Measurements from ENCODE around the gene BIRC6. TPM values are rescaled to one million over a fixed set of nuclear protein-coding genes. Genes with fewer than 3 reads are reported as not detected.

Gene BIRC6
- polyA plus RNA-seq, 1 experiment, result 53.7 TPM

DNA sequence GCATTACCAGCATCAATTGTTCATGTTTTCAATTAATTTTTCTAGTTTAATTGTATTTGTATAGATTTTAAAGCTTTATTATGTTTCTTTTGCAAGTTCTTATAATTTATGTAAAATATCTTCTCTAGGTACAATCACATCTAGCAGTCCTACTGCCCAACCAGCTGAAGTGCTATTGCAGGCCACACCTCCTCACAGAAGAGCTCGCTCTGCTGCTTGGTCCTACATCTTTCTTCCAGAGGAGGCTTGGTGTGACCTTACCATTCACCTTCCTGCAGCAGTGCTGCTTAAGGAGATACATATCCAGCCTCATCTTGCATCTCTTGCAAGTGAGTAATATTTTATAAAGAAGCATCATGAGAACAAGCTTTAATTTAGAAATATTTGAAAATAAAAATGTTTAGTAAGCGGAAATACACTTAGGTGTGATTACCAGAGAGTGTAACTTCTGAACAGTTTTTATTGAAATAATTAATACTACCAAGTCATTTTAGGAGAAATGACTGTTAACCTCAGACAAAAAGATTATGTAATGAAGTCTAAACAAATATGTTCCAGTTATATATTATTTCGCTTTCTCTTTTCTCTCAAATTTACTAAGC is 148.2 kb downstream of the BIRC6 start:
- peaks cover 5% of the 10 kb centered on the region for H3K36me3 ChIP-seq (ENCODE audit: control insufficient read depth, insufficient read depth, low read length)
- TF ChIP-seq, protein P1, sequence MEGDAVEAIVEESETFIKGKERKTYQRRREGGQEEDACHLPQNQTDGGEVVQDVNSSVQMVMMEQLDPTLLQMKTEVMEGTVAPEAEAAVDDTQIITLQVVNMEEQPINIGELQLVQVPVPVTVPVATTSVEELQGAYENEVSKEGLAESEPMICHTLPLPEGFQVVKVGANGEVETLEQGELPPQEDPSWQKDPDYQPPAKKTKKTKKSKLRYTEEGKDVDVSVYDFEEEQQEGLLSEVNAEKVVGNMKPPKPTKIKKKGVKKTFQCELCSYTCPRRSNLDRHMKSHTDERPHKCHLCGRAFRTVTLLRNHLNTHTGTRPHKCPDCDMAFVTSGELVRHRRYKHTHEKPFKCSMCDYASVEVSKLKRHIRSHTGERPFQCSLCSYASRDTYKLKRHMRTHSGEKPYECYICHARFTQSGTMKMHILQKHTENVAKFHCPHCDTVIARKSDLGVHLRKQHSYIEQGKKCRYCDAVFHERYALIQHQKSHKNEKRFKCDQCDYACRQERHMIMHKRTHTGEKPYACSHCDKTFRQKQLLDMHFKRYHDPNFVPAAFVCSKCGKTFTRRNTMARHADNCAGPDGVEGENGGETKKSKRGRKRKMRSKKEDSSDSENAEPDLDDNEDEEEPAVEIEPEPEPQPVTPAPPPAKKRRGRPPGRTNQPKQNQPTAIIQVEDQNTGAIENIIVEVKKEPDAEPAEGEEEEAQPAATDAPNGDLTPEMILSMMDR (IDR thresholded peaks at IDR 0.05; ENCODE audit: insufficient read depth, low read depth, low read length), result no peak
- no peak for DNase-seq (ENCODE audit: low read depth)
- no peaks in the 10 kb centered on the region for H3K27me3 ChIP-seq (ENCODE audit: control insufficient read depth, insufficient read depth, low read length)
- CTCF ChIA-PET, result interaction anchor here (1.3 kb wide), 1 partner anchor 12 kb away, joined by 3 read pairs; no protein-coding TSS in a partner anchor
- POLR2A ChIA-PET, result interaction anchor here (0.6 kb wide), 1 partner anchor 338 kb away, joined by 3 read pairs; no protein-coding TSS in a partner anchor
- no peak overlapping the region for H3K4me3 ChIP-seq (ENCODE audit: low read depth, low read length)

DNA sequence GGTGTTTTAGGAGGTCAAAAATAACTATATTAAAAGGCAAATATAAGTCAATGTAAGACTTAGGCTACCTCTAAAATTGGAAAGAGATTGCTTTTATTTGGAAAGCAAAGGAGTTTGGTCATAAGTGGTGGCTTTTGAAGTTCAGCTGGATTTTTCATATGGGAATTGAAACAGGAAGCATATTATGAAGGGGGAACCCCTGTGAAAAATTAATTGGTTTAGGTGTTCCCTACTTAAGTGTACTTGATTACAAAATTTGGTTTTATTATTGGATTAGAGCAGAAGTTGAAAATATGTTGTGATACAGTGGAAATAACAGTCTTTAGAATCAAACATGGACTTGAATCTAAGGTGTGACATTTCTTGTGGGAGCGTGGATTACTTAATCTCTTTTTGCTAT is 149.6 kb downstream of the BIRC6 start:
- no peaks in the 10 kb centered on the region for H3K27me3 ChIP-seq (ENCODE audit: control insufficient read depth, insufficient read depth, low read length)
- H3K4me3 ChIP-seq (ENCODE audit: low read depth, low read length), result no peak overlapping the region
- DNase-seq (ENCODE audit: low read depth), result no peak
- peaks cover 5% of the 10 kb centered on the region for H3K36me3 ChIP-seq (ENCODE audit: control insufficient read depth, insufficient read depth, low read length)
- POLR2A ChIA-PET, result no interaction called here
- CTCF ChIA-PET, result interaction anchor here (0.8 to 1.1 kb wide), 2 partner anchors 14 to 41 kb away, joined by 3 read pairs; no protein-coding TSS in a partner anchor
- TF ChIP-seq, protein P1 (IDR thresholded peaks at IDR 0.05; ENCODE audit: insufficient read depth, low read depth, low read length), result no peak

DNA sequence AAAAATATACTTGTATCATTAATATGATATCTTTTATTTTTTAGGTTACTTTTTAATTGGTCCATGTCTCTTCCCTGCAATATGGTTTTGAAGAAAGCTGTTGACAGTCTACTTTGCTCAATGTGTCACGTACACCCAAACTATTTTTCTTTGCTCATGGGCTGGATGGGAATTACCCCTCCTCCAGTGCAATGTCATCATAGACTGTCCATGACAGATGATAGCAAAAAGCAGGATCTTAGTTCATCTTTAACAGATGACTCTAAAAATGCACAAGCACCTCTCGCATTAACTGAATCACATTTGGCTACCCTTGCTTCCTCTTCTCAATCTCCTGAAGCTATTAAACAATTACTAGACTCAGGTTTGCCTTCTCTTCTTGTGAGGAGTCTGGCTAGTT is 158.1 kb downstream of the BIRC6 start:
- peaks cover 11% of the 10 kb centered on the region for H3K36me3 ChIP-seq (ENCODE audit: control insufficient read depth, insufficient read depth, low read length)
- H3K27me3 ChIP-seq (ENCODE audit: control insufficient read depth, insufficient read depth, low read length), result no peaks in the 10 kb centered on the region
- TF ChIP-seq, protein P1 (IDR thresholded peaks at IDR 0.05; ENCODE audit: insufficient read depth, low read depth, low read length), result no peak
- ChIA-PET POLR2A (no interaction called here), CTCF (no interaction called here)
- no peak for DNase-seq (ENCODE audit: low read depth)
- H3K4me3 ChIP-seq (ENCODE audit: low read depth, low read length), result no peak overlapping the region

DNA sequence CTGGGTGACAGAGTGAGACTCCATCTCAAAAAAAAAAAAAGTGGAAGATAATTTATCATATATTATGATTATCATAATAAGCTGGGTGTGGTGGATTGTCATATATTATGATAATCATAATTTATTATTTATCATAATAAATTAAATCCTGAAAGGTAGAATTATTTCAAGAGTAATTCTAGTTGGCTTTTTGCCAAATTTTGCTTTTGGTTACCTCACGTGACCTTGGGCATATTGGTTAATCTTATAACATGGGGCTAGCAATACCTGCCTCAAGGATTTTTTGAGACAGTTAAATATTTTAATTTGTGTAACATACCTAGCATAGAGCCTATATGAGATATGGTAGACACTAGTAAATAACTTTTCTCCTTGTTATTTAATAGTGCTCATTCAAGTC is 159.7 kb downstream of the BIRC6 start:
- H3K27me3 ChIP-seq (ENCODE audit: control insufficient read depth, insufficient read depth, low read length), result no peaks in the 10 kb centered on the region
- TF ChIP-seq, protein P1 (IDR thresholded peaks at IDR 0.05; ENCODE audit: insufficient read depth, low read depth, low read length), result no peak
- ChIA-PET POLR2A (no interaction called here), CTCF (interaction anchor here (0.6 to 1.3 kb wide), 2 partner anchors 12 to 29 kb away, joined by 3 read pairs; no protein-coding TSS in a partner anchor)
- DNase-seq (ENCODE audit: low read depth), result no peak
- H3K36me3 ChIP-seq (ENCODE audit: control insufficient read depth, insufficient read depth, low read length), result peaks cover 13% of the 10 kb centered on the region
- H3K4me3 ChIP-seq (ENCODE audit: low read depth, low read length), result no peak overlapping the region

DNA sequence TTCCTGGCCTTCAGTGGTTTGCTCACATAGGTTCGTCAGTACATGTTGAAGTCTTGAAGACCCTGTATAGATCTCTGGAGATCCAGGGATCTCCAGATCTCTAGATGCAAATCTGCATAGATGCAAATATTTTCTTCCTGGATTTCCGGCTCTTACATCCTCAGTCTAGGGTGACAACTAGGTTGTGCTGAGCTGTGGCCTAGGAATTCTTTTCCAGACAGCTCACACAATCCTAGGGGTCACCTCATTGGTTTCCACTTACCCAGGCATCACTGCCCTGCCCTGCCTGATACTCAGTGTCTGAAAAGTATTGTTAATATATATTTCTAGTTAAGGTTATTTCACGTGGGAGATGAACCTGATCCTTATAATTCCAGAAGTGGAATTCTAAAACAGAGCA is 165.9 kb downstream of the BIRC6 start:
- Histone ChIP-seq H3K4me3 (ENCODE audit: low read depth, low read length) (no peak overlapping the region), H3K36me3 (ENCODE audit: control insufficient read depth, insufficient read depth, low read length) (peaks cover 4% of the 10 kb centered on the region), H3K27me3 (ENCODE audit: control insufficient read depth, insufficient read depth, low read length) (no peaks in the 10 kb centered on the region)
- no peak for DNase-seq (ENCODE audit: low read depth)
- ChIA-PET POLR2A (no interaction called here), CTCF (no interaction called here)
- TF ChIP-seq, protein P1 (IDR thresholded peaks at IDR 0.05; ENCODE audit: insufficient read depth, low read depth, low read length), result no peak
